GM13976 (cell line): ENCODE results near the gene SPCS3.
"Not testable (repeated sequence)": the region's sequence is repeated elsewhere in the genome, so short reads cannot be mapped to it uniquely, and the experiment has no call there.

ENCODE experiments used
- DNase-seq: peaks from one replicate; pipeline ENCODE4 v3.0.0; 2012; ENCODE audit warnings: low spot score
- in situ Hi-C: fragments of 300-500 bp; cut with MboI; formaldehyde crosslinking; loops from one replicate; pipeline ENCODE4 v1.12.0; 2022; ENCODE audit warnings: low sequenced_read_pairs, mixed read lengths, inconsistent platforms; ENCODE audit not compliant: unreplicated experiment
- TF ChIP-seq, protein P1 (sequence below): IDR thresholded peaks from 2 replicates; pipeline ENCODE4 v1.5.1; 2012; ENCODE audit warnings: borderline replicate concordance, mild to moderate bottlenecking; ENCODE audit not compliant: insufficient read depth; ENCODE audit errors: extremely low read depth, missing control alignments, control extremely low read depth

Gene SPCS3

DNA sequence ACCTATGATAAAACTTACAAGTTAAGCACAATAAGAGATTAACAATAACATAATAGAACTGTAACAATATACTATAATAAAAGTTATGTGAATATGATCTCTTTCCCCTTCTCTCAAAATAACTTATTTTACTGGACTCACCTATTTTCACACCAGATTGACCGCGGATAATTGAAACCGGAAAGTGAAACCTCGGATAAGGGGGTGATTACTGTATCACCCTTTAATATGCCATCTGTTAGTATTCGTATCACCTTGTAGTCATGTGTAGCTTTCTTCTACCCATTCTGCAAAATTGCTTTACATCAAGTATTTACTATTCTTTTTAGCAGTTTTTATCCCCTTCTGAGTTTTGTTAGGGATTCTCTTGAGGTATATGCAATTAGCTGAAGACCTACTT, 1.8 kb downstream of the SPCS3 start:
- in situ Hi-C loops = no loop called here
- TF ChIP-seq, protein P1, sequence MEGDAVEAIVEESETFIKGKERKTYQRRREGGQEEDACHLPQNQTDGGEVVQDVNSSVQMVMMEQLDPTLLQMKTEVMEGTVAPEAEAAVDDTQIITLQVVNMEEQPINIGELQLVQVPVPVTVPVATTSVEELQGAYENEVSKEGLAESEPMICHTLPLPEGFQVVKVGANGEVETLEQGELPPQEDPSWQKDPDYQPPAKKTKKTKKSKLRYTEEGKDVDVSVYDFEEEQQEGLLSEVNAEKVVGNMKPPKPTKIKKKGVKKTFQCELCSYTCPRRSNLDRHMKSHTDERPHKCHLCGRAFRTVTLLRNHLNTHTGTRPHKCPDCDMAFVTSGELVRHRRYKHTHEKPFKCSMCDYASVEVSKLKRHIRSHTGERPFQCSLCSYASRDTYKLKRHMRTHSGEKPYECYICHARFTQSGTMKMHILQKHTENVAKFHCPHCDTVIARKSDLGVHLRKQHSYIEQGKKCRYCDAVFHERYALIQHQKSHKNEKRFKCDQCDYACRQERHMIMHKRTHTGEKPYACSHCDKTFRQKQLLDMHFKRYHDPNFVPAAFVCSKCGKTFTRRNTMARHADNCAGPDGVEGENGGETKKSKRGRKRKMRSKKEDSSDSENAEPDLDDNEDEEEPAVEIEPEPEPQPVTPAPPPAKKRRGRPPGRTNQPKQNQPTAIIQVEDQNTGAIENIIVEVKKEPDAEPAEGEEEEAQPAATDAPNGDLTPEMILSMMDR = no peak
- DNase-seq = no peak

DNA sequence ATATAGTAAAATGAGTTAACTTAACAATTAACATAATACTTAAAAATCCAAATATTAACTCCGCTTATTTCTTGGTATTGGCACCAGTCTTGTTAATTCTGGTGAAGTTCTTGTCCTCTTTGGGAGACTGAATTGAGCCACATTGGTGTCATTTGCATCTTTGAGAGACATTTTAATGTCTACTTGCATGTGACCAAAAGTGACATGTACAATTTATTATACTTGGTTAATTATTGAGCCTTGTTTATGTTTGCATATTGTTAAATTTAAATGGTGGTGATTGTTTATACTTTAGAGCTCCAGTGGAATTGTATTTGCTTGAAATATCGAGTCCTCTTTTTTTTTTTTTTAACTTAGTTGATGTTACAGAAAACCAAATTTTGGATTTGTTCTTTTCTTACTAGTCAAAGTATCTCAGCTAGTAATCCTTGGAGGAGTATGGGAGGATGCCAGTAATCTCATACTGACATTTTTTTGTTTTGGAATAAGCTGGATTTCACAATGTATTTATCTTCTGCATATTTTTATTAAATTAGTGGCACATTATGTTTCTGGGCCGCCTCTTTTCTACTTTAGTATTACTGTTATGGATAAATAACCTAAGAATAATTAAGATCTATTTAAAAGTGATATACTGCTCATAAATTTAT, 3.9 kb downstream of the SPCS3 start:
- DNase-seq = no peak
- TF ChIP-seq, protein P1 = no peak
- in situ Hi-C loops = no loop called here

DNA sequence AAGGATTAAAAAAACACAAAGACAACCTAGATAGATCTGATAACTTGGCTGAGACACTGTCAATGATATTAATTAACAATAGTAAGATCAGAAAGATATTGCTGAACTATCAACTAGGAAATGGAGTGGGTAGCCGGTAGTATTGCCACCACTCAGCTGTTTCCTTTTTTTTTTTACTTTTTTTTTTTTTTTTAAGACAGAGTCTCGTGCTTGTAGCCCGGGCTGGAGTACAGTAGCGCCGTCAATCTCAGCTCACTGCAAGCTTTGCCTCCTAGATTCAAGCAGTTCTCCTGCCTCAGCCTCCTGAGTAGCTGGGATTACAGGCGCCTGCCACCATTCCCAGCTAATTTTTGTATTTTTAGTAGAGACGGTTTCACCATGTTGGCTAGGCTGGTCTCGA, 5.1 kb downstream of the SPCS3 start:
- DNase-seq = not testable (repeated sequence)
- in situ Hi-C loops = loop anchor here (25.0 kb wide), 1 partner anchor 363 kb away; no protein-coding TSS in a partner anchor

DNA sequence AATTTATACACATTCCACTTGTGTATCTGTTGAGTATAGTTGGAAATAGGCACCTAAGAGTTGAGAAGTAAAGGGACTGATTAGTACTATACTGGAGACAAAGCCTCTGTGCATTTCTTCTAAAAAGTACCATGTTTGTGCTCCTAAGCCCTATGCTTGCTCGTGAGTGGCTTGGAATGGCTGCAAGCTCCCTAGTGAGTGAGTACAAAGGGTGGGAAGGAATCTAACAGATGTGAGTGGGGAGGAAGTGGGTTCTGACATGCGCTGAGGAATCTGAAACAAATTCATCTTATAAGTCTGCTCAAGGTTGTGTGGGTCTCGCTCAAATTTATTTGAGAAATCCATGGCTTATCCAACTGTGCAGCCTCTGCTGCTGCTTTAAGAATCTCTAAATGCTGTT, 13.3 kb downstream of the SPCS3 start:
- TF ChIP-seq, protein P1 = no peak
- in situ Hi-C loops = loop anchor here (25.0 kb wide), 1 partner anchor 371 kb away; no protein-coding TSS in a partner anchor
- DNase-seq = no peak

DNA sequence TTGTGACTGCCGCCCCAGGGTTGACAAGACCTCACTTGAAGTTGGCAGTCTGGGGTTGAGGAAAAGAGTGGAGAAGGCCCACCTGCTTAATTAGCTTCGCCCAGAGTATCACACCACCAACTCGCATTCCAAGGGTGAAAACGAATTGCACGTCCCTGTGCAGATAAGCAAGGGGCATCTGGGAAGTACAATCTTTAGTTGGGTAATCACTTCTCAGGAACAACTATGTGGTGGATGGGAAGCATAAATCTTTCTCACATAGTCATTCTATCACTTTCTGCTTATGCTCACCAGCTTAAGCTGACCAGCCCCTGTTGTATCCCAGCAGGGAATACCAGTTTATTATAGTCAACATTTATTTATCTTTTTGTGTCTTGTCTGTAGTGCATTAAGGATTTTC, 14.3 kb downstream of the SPCS3 start:
- TF ChIP-seq, protein P1 = no peak
- no peak for DNase-seq
- in situ Hi-C loops = loop anchor here (25.0 kb wide), 1 partner anchor 372 kb away; no protein-coding TSS in a partner anchor

DNA sequence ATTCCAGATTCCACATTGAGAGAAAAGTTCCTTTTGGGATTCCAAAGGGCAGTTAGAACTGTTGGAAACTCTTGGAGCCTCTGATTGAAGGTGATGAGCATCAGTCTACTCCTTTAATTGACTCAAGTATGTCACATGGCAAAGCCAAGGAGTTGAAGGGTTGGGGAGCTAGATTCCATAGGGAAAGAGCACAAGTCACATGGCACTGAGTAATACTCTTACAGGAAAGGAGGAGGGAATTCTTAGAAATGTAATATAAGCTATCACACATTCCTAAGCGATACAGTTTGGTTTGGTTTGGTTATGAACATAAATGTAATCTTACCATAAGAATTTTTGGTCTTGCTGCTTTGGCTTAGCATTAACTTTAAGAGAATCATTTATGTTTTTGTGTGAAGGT, 15.7 kb downstream of the SPCS3 start:
- TF ChIP-seq, protein P1 = no peak
- DNase-seq = no peak
- in situ Hi-C loops = loop anchor here (25.0 kb wide), 1 partner anchor 373 kb away; no protein-coding TSS in a partner anchor

DNA sequence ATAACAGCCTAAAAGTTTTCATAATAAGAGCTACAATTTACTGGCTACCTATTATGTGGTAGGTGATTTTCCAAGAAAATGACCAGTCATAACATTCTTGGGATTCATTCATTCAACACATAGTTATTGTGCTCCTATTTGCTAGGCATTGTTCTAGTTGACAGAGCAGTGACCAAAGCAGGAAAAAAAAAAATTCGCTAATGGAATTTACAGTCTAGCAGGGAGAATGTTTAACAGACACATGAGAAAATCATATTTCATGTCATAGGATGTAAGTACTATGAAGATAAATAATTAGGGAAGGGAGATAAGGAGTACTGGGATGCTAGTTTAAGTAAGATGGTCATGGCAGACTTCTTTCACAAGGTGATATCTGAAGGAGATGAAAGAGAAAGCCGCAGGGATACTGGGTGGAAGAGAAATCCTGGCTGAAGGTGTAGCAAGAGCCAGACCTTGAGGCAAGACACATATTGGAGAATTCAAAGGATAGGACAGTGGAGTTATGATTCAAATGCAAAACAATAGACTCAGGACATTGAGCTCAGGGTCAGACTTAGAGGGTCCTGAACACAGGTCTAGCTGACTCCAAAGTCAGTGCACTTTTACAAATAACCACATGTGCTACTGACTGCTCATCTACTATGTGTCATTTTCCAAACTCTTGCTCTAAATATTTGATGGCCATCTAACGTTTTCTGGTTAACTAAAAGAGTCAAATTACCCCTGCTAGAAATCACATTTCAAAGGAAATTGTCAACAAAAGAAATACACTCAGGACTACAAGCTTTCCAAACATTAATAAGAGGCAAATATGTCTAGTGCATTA, 20.4 kb downstream of the SPCS3 start:
- TF ChIP-seq, protein P1 = no peak
- DNase-seq = no peak
- in situ Hi-C loops = loop anchor here (25.0 kb wide), 1 partner anchor 378 kb away; no protein-coding TSS in a partner anchor
